ENCODE results near the gene LPA.
"Not testable (repeated sequence)": the region's sequence is repeated elsewhere in the genome, so short reads cannot be mapped to it uniquely, and the experiment has no call there.

Gene LPA

DNA sequence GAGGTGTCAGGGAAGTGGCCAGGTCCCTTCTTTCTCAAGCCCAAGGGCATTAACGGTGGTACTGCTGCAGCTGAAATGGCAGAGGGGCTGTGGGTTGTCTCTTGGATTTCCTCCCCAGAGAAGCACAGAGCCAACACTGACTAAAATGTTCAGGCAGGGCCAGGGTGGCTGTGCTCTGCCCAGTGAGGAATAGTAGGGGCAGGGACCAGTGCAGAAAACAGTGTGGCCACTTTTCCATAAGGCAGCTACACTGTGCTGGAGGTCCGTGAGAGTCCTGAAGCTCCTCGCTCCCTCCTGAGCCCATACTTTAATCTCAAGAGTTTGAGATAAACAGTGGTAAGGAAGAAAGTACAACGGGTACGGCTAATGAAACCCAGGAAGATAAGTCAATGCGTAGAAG, 4.5 kb downstream of the LPA start:
- DNase-seq = no peak

GRCh38 chr6:160634706-160635105, 29.4 kb downstream of the LPA start:
- DNase-seq = peak in 1 of 2 donors; percentile 2

- DNase-seq = no peak
Observed at GRCh38 chr6:160595838-160596832, 67.9 kb downstream of the LPA start.

GRCh38 chr6:160595297-160595696, 68.8 kb downstream of the LPA start:
- DNase-seq = not testable (repeated sequence)

DNA sequence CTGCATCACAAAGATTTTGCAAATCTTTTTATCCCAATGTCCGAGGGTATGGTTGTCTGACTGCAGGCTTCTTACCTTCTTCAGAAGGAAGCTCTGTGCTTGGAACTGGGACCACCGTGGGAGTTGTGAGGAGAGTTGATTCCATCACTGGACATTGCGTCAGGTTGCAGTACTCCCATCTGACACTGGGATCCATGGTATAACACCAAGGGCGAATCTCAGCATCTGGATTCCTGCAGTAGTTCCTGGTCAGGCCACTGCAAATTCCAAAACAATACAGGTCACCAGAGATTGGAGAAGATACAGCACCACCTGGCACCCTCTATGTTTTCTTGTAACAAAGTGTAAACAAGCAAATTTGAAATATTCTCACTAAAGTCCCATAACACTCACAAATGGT, 77.7 kb downstream of the LPA start:
- DNase-seq = no peak

GRCh38 chr6:160583794-160584193, 80.3 kb downstream of the LPA start:
- DNase-seq = no peak

- DNase-seq = no peak
Observed at GRCh38 chr6:160581406-160581805, 82.7 kb downstream of the LPA start.

GRCh38 chr6:160578515-160578914, 85.6 kb downstream of the LPA start:
- not testable (repeated sequence) for DNase-seq

DNA sequence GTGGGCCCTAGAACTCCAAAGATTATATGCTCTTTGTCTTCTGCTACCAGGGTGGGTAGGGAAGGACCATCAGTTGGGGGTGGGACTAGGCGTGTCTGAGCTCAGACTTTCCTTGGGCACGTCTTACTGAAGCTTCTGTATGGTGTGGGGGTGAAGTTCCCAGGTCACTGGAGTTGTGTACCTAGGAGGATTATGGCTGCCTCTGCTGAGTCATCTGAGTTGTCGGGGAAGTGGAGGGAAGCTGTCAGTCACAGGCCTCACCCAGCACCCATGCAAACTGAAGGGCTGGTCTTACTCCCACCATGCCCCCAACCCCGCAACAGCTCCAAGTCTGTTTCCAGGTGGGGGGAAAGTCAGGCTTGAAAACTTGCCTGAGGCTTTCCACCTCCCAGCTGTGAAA, 90.1 kb downstream of the LPA start:
- DNase-seq = no peak

GRCh38 chr6:160571201-160571600, 92.9 kb downstream of the LPA start:
- not testable (repeated sequence) for DNase-seq

DNA sequence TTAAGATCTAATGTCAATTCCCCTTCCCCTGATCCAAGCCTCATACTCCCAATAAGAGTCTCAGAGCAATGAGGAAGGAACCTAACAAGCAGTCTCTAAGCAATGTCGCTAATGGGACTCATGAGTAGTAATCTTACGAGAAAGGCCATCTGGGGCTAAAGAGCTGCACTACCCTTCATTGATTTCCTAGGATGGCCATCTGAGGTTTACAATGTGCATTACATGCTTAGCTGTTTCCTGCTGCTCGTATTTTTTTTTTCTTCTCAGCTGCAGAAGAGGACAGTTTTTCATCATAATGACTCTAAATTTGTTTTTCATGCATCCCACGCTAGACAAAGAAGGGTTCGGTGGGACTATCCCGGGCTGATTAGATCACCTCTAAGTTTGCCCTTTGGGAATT, 119.3 kb downstream of the LPA start:
- DNase-seq = no peak

DNA sequence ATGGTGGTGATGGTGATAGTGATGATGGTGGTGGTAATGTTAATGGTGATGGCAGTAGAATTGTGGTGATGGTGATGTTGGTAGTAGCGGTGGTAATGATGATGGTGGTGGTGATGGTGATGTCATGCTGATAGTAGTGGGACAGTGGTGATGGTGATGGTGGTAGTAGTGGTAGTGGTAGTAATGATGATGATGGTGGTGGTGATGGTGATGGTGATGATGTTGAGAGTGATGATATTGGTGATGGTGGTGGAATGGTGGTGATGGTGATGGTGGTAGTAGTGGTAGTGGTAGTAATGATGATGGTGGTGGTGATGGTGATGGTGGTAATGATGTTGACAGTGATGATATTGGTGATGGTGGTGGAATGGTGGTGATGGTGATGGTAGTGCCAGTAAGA, 128.8 kb downstream of the LPA start:
- no peak for DNase-seq

DNA sequence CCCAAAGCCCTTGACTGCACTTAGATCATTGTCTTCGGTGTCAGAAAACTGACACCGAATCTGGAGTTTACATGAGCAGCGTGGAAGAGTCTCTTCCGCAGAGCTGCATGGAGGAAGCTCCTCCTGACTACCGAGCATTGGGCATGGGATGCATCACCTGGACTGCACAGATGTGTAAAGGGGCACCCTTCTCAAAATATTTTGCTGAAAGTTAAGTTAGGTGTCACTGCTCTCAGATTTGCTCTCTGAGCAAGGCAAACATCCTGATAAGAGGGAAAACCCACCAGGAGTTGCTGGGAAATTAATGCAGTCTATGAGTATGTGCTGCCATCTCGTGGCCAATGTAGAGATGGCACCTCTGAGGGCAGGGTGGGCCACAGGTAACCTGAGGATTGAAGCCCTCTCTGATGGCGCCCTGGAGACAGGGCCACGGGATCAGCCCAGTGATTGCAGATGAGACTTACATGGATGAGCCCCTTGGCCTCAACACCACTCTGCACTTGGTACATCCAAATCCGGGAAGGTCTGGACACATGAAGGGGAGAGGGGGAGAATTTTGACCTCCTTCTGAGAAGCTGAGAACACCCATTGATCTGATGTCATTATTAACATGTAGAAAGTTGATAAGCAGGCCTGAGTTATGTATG, 129.9 kb downstream of the LPA start:
- peak; percentile 22 to 38 for DNase-seq

- no peak for DNase-seq
Observed at GRCh38 chr6:160532315-160532714, 131.8 kb downstream of the LPA start.

GRCh38 chr6:160531826-160532225, 132.2 kb downstream of the LPA start:
- no peak for DNase-seq

GRCh38 chr6:160529524-160529923, 134.6 kb downstream of the LPA start:
- not testable (repeated sequence) for DNase-seq

DNA sequence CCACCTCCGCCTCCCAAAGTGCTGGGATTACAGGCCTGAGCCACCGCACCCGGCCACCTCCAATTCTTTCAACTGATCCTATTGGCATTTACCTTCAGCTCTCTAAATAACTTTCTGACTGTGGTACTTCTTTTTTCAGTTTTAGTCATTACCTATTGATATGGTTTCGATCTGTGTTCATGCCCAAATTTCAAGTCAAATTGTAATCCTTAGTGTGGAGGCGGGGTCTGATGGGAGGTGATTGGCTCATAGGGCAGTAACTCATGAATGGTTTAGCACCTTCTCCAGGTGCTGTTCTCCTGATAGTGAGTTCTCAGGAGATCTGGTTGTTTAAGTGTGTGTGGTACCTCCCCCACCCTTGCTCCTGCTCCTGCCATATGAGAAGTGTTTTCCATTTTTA, 140.9 kb downstream of the LPA start:
- no peak for DNase-seq

DNA sequence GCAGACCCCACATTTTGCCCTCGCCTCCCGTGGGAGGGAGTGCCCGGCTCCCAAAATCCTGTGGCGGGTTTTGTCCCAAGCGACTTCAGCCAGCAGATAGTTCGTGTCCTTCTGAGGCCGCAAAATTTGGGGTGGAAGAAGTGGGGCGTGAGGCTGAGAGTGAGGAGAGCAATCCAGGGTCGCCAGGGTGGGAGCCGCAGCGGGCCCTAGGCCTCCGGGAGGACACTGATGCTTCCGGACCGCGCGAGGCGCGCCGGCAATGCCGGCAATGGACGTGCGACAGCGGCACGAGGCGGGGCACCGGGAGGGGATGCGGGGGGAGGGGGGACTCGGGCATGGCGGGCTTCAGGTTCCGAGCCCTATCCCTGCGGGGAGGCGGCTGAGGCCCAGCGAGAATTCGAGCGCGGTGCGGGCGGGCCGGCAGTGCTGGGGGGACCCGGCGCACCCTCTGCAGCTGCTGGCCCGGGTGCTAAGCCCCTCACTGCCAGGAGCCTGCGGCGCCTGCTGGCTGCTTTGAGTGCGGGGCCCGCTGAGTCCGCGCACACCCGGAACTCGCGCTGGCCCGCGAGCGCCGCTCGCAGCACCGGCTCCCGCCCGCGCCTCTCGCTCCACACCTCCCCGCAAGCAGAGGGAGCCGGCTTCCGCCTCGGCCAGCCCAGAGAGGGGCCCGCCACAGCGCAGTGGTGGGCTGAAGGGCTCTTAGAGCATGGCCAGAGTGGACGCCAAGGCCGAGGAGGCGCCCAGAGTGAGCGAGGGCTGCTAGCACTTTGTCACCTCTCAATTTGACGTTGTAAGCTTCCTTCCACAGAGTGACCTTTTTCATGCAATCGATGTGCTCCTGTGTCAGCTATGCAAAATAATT, 143.8 kb downstream of the LPA start:
- DNase-seq = peak; percentile 3 to 4

DNA sequence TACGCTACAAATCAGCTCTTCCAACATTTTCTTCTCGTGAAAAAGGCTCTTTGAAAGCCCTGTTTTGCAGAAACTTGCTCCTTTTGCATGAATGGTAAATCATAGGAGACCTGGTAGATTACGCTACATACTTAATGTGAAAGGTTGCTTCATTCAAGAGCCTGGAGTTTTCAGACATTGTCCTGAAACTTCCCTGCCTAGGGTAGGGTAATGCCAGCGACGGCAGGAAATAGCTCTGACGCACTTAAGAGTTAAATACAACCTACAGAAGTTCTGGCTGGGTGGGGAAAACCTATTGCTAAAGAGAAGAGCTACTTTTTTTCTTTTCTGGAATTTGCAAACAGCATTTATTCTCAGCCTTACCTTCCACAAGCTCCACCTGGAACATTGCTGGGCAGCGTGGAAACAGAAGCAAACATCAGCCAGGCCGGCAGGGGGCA, 144.5 kb downstream of the LPA start:
- DNase-seq = peak; percentile 61 to 62

GRCh38 chr6:160519133-160519532, 144.9 kb downstream of the LPA start:
- DNase-seq = no peak

DNA sequence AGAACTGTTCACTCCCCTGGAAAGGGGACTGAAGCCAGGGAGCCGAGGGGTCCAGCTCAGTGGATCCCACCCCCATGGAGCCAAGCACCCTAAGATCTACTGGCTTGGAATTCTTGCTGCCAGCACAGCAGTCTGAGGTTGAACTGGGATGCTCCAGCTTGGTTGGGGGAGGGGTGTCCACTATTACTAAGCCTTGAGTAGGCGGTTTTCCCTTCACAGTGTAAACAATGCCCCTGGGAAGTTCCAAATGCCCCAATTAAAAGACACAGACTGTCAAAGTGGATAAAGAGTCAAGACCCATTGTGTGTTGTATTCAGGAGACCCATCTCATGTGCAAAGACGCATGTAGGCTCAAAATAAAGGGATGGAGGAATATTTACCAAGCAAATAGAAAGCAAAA, 150.2 kb downstream of the LPA start:
- DNase-seq = no peak

GRCh38 chr6:160510976-160511617, 153.0 kb downstream of the LPA start:
- DNase-seq = no peak

Data from inflammatory macrophage (primary cell).